Psoas muscle (tissue), 8 donors: ENCODE measurements around the gene PPP1CB. TPM values are rescaled to one million over a fixed set of nuclear protein-coding genes. Genes with fewer than 3 reads are reported as not detected.
A peak's percentile ranks its signal among the peaks of the same experiment; 100 is the strongest.

Source experiments
- ATAC-seq, 4 donors: fragments of 200-7000 bp; cut with Tn5 transposase; one replicate each; pipeline ENCODE4 v1.9.1; 2020; ENCODE audit warnings: moderate library complexity in 3 of 4, mild to moderate bottlenecking in 2 of 4
- DNase-seq, 2 donors: peaks; one replicate each; pipeline ENCODE4 v3.0.0-alpha.2; 2020
- H3K27ac ChIP-seq: fragments of 200-600 bp; one replicate; pipeline ENCODE4 v1.8.0; 2022
- H3K27me3 ChIP-seq, 3 donors: fragments of 200-600 bp in 1 of 3; one replicate each; pipeline versions ENCODE4 v1.6.1 to v1.8.0; 2013 to 2022; ENCODE audit warnings: low read length in 2 of 3, mild to moderate bottlenecking in 2 of 3, moderate library complexity in 1 of 3; ENCODE audit not compliant: insufficient read depth in 3 of 3
- H3K36me3 ChIP-seq, 2 donors: fragments of 200-600 bp in 1 of 2; one replicate each; pipeline versions ENCODE4 v1.6.1 to v1.8.0; 2013 to 2022; ENCODE audit warnings: low read depth in 1 of 2, mild to moderate bottlenecking in 1 of 2, moderate library complexity in 1 of 2; ENCODE audit not compliant: insufficient read depth in 1 of 2
- H3K4me1 ChIP-seq: fragments of 200-600 bp; one replicate; pipeline ENCODE4 v1.8.0; 2022
- H3K4me3 ChIP-seq: fragments of 200-600 bp; one replicate; pipeline ENCODE4 v1.8.0; 2022; ENCODE audit warnings: mild to moderate bottlenecking
- H3K9me3 ChIP-seq: fragments of 200-600 bp; one replicate; pipeline ENCODE4 v1.8.0; 2022
- WGBS, 3 donors: extraction: QIAGEN DNeasy Blood & Tissue Kit; methylation state at CpG; one replicate each; pipeline versions ENCODE4 v1.1.6 to v1.1.7; 2013; 5-methylcytosine and 5-hydroxymethylcytosine counted together
- intact Hi-C, 2 donors: fragments of 100-400 bp; cut with DNase I; formaldehyde crosslinking; loops; one replicate each; pipeline versions ENCODE4 v1.11.0 to v1.14.2; 2022
- polyA plus RNA-seq, 3 donors: library from polyadenylated mRNA; stranded (reverse); fragments of 200-250 nt; gene quantifications; one replicate each; pipeline ENCODE4 v1.2.3, GENCODE V29; 2013
- total RNA-seq, 4 donors: library from RNA; stranded (reverse); fragmentation: NEBNext Ultra II Directional in 2 of 4; extraction: Animal tissue kit (Norgen Biotek cat#: 25700) in 2 of 4; gene quantifications; one replicate each; pipeline versions ENCODE4 v1.2.1 to v1.2.4, GENCODE V29; 2021 to 2023
- TF ChIP-seq, protein P1 (sequence below): fragments of 200-600 bp; IDR thresholded peaks from one replicate; pipeline ENCODE4 v1.8.0; 2022; ENCODE audit warnings: antibody characterized with exemption
- donor health status: healthy with polysubstance abuse.
- donor health status: DM: no; HTN: no; CAD: no; lungs with moderate emphysema.
- donor health status: Bipolar disorder and iron deficiency.
- donor health status: healthy.
- donor health status: DM: yes; HTN: yes; CAD: no.
- donor health status: DM: no; HTN: no; CAD: no.
- donor health status: DM: no; HTN: no; CAD: no.
- donor health status: DM: yes; HTN: yes; CAD: no.

The PPP1CB gene
- total and polyA plus RNA-seq, 7 donors = 191 to 628 (median 448) TPM

GRCh38 chr2:28705751-28706440 is 45.7 kb upstream of the PPP1CB start:
- Histone ChIP-seq H3K4me3 (no peak overlapping the region), H3K4me1 (peaks cover 5% of the 10 kb centered on the region), H3K9me3 (no peaks in the 10 kb centered on the region), H3K27me3 (no peaks in the 10 kb centered on the region), H3K27ac (no peak overlapping the region), H3K36me3 (no peaks in the 10 kb centered on the region)
- intact Hi-C loops = no loop called here
- TF ChIP-seq, protein P1, sequence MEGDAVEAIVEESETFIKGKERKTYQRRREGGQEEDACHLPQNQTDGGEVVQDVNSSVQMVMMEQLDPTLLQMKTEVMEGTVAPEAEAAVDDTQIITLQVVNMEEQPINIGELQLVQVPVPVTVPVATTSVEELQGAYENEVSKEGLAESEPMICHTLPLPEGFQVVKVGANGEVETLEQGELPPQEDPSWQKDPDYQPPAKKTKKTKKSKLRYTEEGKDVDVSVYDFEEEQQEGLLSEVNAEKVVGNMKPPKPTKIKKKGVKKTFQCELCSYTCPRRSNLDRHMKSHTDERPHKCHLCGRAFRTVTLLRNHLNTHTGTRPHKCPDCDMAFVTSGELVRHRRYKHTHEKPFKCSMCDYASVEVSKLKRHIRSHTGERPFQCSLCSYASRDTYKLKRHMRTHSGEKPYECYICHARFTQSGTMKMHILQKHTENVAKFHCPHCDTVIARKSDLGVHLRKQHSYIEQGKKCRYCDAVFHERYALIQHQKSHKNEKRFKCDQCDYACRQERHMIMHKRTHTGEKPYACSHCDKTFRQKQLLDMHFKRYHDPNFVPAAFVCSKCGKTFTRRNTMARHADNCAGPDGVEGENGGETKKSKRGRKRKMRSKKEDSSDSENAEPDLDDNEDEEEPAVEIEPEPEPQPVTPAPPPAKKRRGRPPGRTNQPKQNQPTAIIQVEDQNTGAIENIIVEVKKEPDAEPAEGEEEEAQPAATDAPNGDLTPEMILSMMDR = no peak
- no peak for DNase-seq
- no peak for ATAC-seq
- WGBS, 3 donors = 96 to 98% (median 96%) methylated on average over 4 of the region's 4 CpGs

GRCh38 chr2:28707592-28707991 is 44.0 kb upstream of the PPP1CB start:
- H3K4me3 ChIP-seq = no peak overlapping the region
- intact Hi-C loops = no loop called here
- 29 to 61% (median 48%) methylated on average over 1 of the region's 1 CpG for WGBS, 3 donors
- H3K27me3 ChIP-seq = no peaks in the 10 kb centered on the region
- ATAC-seq (no peak), DNase-seq (no peak)
- H3K36me3 ChIP-seq = no peaks in the 10 kb centered on the region
- peaks cover 5% of the 10 kb centered on the region for H3K4me1 ChIP-seq
- no peak overlapping the region for H3K27ac ChIP-seq
- TF ChIP-seq, protein P1 = no peak
- H3K9me3 ChIP-seq = no peaks in the 10 kb centered on the region

DNA sequence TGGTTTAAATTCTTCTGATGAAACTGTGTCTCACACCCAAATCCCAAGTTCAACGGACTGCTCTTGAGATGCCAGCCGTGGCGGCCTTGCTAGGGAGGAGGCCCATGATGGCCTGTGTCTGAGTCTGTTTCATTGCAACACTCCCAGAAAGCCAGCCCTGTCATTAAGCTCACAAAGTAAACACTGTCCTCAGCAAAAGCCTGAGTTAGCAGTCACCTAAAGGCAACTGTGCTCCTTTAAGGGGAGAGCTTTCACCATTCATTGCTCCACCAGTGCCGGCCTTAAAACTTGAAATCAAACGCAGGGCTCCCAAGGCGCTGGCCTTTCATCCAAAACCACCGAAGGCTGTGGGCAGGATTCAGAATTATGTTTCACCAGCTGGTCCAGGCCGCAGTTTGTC is 42.5 kb upstream of the PPP1CB start:
- 51 to 74% (median 59%) methylated on average over 8 of the region's 8 CpGs for WGBS, 3 donors
- Histone ChIP-seq H3K4me3 (no peak overlapping the region), H3K4me1 (peaks cover 5% of the 10 kb centered on the region), H3K9me3 (no peaks in the 10 kb centered on the region), H3K27ac (peak overlapping the region; percentile 28), H3K36me3 (no peaks in the 10 kb centered on the region), H3K27me3 (no peaks in the 10 kb centered on the region)
- intact Hi-C loops = no loop called here
- TF ChIP-seq, protein P1 = no peak
- no peak for DNase-seq
- peak; percentile 78 to 89 (median 86) for ATAC-seq

GRCh38 chr2:28710545-28710944 is 41.1 kb upstream of the PPP1CB start:
- intact Hi-C loops = loop anchor here in 1 of 2 donors (10.0 kb wide), 1 partner anchor 116 kb away; no protein-coding TSS in a partner anchor
- 95 to 97% (median 96%) methylated on average over 4 of the region's 4 CpGs for WGBS, 3 donors
- H3K36me3 ChIP-seq = no peaks in the 10 kb centered on the region
- peaks cover 5% of the 10 kb centered on the region for H3K4me1 ChIP-seq
- no peaks in the 10 kb centered on the region for H3K27me3 ChIP-seq
- DNase-seq (no peak), ATAC-seq (no peak)
- no peaks in the 10 kb centered on the region for H3K9me3 ChIP-seq
- H3K27ac ChIP-seq = no peak overlapping the region
- H3K4me3 ChIP-seq = no peak overlapping the region
- TF ChIP-seq, protein P1 = no peak
